Activated T-helper 1 cell treated with anti-CD3 and anti-CD28 coated beads, Interleukin-2, amount 50 U/mL, for 16 hours (primary cell): Measurements from ENCODE around the gene PDHB.
"Not testable (repeated sequence)": the region's sequence is repeated elsewhere in the genome, so short reads cannot be mapped to it uniquely, and the experiment has no call there.

ENCODE experiments used
- DNase-seq, 2 donors: peaks; one replicate each; pipeline ENCODE4 v3.0.0-alpha.2; 2020; ENCODE audit warnings: low read depth in 1 of 2, low spot score in 1 of 2

PDHB gene

GRCh38 chr3:58440996-58441355, 7.3 kb upstream of the PDHB start:
- not testable (repeated sequence) for DNase-seq

GRCh38 chr3:58437276-58437675, 3.6 kb upstream of the PDHB start:
- not testable (repeated sequence) for DNase-seq

GRCh38 chr3:58434990-58435389, 1.4 kb upstream of the PDHB start:
- DNase-seq = no peak

GRCh38 chr3:58434511-58434910, 879 bp upstream of the PDHB start:
- no peak for DNase-seq

- no peak for DNase-seq
Measured at GRCh38 chr3:58434168-58434504, 504 bp upstream of the PDHB start.

GRCh38 chr3:58432905-58433304, 727 bp downstream of the PDHB start:
- DNase-seq = no peak

- DNase-seq = no peak
Measured at GRCh38 chr3:58429657-58430056, 4.0 kb downstream of the PDHB start.

- DNase-seq = no peak
Measured at GRCh38 chr3:58427661-58428361, 5.8 kb downstream of the PDHB start.

GRCh38 chr3:58425782-58426181, 7.8 kb downstream of the PDHB start:
- no peak for DNase-seq

- DNase-seq = no peak
Measured at GRCh38 chr3:58424613-58425012, 9.0 kb downstream of the PDHB start.

GRCh38 chr3:58422756-58423325, 10.8 kb downstream of the PDHB start:
- DNase-seq = no peak

- DNase-seq = no peak
Measured at GRCh38 chr3:58421004-58421403, 12.6 kb downstream of the PDHB start.

- no peak for DNase-seq
Measured at GRCh38 chr3:58419780-58420507, 13.7 kb downstream of the PDHB start.

GRCh38 chr3:58418227-58418626, 15.4 kb downstream of the PDHB start:
- DNase-seq = no peak

- no peak for DNase-seq
Measured at GRCh38 chr3:58417075-58417474, 16.6 kb downstream of the PDHB start.

GRCh38 chr3:58416191-58416590, 17.4 kb downstream of the PDHB start:
- DNase-seq = no peak

- no peak for DNase-seq
Measured at GRCh38 chr3:58414538-58415197, 19.0 kb downstream of the PDHB start.

- no peak for DNase-seq
Measured at GRCh38 chr3:58411851-58412830, 21.5 kb downstream of the PDHB start.

- DNase-seq = no peak
Measured at GRCh38 chr3:58411036-58411435, 22.6 kb downstream of the PDHB start.

- no peak for DNase-seq
Measured at GRCh38 chr3:58409663-58410062, 24.0 kb downstream of the PDHB start.

GRCh38 chr3:58408906-58409305, 24.7 kb downstream of the PDHB start:
- DNase-seq = no peak
